ENCODE results near the gene AK8.

AK8 gene, protein sequence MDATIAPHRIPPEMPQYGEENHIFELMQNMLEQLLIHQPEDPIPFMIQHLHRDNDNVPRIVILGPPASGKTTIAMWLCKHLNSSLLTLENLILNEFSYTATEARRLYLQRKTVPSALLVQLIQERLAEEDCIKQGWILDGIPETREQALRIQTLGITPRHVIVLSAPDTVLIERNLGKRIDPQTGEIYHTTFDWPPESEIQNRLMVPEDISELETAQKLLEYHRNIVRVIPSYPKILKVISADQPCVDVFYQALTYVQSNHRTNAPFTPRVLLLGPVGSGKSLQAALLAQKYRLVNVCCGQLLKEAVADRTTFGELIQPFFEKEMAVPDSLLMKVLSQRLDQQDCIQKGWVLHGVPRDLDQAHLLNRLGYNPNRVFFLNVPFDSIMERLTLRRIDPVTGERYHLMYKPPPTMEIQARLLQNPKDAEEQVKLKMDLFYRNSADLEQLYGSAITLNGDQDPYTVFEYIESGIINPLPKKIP

GRCh38 chr9:132877824-132878694, at the start of gene AK8:
TSS of gene AK8 (minus strand) at chr9:132878284. CDS start at chr9:132878255, 29 bp downstream.
- peak; percentile 81 for DNase-seq

GRCh38 chr9:132927704-132928103, 49.6 kb upstream of the AK8 start:
- DNase-seq = no peak

- DNase-seq = no peak
Observed at GRCh38 chr9:132923346-132923902, 45.3 kb upstream of the AK8 start.

DNA sequence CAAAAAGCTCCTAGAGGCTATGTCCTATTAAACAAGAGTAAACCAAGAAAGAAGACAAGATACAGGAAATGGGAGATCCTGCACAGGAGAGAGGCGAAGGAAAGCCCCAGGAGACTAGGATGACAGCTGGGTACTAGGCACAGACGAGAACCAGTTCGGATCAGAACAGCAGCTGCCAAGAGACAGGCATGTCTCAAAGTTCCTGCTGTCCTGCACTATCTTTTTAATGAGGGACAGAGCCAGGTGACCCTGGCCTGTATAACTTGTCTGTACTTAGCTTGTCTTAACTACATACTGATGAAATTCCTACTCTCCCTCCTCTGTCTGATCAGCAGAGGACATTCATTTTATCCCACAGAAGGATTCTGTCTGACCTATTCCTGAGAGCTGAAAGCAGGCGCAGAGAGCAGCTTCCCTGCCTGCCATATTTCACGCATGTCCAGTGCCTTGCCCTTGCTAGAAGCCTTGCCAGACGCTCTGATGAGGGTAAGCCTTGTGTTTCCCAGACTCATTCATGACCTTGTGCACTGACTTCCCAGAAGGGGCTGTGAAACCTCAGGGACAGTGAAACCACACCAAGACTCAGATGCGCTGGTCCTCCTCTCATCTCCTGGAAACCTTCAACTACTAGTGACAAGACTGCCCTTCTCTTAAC, 41.7 kb upstream of the AK8 start:
- DNase-seq = no peak

DNA sequence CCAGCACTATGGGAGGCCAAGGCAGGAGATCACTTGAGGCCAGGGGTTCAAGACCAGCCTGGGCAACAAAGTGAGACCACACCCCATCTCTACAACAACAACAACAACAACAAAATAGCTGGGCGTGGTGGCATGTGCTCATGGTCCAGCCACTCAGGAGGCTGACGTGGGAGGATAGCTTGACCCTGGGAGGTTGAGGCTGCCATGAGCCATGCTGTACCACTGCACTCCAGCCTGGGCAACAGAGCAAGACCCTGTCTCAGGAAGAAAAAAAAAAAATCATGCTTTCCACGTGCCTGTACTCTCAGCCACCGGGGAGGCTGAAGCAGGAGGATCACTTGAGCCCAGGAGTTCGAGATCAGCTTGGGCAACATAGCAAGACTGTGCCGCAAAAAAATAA, 36.8 kb upstream of the AK8 start:
- no peak for DNase-seq

GRCh38 chr9:132912131-132912530, 34.0 kb upstream of the AK8 start:
- no peak for DNase-seq

- DNase-seq = no peak
Observed at GRCh38 chr9:132910376-132910775, 32.3 kb upstream of the AK8 start.

GRCh38 chr9:132909311-132909710, 31.2 kb upstream of the AK8 start:
- no peak for DNase-seq

GRCh38 chr9:132908635-132909034, 30.6 kb upstream of the AK8 start:
- DNase-seq = no peak

DNA sequence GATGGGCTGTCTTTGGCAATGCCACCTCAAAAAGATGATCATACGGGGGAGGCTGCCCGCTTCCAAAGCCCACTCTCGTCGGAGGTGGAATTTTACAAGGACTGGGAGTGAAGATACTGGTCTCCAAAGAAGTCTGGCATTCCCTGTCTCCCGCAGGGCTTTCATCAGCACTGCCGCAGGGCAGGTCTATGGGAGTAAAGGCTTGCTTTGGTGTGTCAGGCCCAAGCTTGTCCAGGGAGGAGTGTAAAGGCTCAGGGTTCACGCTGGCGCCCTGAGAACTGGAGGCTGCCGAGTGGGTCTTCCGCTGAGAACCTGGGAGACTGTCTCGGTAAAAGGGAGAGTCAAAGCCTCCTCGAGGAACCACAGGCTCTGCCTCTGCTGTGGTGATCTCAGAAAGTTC, 27.6 kb upstream of the AK8 start:
- no peak for DNase-seq

DNA sequence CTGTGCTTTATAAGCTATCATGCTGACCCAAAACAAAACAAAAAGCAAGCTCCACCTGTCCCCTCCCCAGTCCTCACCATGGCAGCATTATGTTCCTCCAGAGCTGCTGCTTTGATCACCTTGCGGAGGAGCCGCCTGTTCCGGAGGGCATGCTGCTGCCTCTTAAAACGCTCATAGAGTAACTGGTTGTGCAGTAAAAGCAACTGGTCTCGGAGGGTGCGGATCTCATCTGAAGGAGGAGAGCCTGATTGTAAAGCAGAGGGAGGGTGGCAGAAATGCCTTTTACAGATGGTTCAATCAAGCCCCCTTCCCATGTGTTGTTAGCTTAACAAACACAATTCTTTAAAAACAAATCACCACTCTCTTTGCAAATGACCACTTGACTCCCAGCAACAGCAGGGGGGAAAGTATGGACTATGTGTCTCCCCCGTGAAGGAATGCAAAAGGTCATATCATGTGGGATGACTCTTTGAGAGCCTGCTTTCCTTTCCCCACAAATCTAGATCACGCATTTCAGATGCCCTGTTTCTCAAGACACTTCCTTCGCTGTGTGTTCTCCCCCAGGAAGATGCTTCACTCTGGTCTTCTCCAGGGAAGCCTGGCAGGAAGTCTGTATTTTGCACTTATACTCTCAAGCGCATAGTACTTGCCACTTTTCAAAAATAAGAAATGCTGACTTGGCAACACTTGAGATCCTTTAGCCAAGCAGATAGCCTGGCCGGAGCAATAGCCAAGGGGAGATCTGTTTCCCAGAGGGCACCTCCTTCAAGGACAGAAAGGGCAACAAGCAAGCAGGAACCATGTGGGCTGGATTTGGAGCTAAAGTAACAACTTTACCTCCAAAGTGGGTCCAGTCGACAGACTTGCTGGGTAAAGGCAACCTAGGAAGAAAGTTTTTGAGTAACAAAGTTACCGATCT, 25.7 kb upstream of the AK8 start:
- no peak for DNase-seq

DNA sequence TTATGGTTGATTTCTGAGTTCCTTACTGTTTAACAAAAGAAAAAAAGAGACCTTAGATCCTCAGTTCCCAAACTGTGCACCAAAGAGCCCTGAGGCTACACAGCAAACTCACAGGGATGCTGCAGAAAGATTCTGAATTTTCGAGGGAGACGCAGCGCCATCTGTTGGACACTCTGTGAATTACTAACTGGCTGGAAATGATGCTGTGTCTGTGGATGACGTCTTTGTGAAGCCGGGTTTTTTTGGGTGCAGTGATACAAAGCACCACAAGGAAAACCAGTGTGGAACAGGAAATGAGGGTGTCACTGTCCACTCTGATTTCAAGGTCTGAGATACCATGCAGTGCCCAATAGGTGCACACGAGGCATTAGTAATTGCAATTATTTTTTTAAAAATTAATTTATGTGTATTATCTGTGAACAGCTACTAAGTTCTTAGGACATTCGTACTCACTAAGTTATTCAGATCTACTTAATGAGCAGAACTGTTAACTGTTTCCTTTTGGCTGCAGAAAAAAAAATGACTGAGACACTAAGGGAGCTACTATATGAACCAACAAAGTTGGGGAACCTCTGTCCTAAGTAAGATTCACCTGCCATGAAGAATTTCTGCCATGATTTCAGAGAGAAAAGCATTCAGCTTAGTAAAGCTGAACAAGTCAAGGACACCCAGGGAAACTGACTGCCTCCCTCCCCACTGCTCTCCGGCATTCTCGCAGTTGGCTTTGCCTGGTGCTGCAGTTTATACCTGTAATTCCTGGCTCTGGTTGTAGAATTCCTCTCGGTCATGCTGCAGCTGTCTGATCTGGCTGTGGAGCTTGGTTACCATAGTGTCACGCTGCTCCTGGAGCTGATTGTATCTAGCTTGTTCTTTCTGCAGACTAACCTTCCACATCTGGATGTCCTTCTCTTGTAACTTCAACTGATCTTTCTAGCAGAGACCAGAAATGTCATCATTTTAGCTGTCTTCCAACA, 24.1 kb upstream of the AK8 start:
- peak; percentile 91 for DNase-seq

DNA sequence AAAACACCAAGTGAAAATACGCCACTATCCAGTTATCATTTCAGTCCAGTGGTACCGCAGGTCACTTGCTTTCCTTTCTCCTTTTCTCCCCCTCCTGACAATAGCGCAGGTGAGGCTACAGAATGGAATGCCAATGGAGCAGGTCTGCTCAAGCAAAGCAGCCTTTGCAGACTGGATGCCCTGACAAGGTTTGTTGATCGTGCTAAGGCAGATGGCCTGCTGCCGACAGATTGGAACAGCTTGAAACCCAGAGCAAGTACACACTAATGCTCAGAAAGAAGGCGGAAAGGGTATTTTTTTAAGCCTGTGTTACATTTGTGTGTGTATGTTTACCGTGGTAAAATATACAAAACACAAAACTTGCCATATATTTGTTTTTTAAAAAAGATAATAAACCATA, 20.0 kb upstream of the AK8 start:
- DNase-seq = no peak

- no peak for DNase-seq
Observed at GRCh38 chr9:132896906-132897305, 18.8 kb upstream of the AK8 start.

DNA sequence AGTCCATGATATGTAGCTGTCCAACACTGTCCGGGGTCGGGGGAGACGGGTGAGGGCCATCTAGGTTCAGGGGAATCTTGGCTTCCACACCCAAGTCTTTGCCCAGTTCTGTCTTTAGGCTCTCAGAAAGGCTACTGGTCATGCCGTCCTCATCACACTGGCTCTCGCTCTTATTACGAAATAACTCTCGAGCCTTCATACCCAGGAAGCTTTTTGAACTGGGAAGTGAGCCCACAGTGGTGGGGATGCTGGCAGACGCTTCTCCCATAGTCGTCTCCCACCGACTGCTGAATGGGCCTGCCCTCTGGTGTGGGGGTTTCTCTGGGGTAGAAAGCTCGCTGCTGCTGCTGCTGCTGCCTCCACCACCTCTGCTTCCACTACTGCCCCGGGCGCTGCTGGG, 18.2 kb upstream of the AK8 start:
- DNase-seq = no peak

DNA sequence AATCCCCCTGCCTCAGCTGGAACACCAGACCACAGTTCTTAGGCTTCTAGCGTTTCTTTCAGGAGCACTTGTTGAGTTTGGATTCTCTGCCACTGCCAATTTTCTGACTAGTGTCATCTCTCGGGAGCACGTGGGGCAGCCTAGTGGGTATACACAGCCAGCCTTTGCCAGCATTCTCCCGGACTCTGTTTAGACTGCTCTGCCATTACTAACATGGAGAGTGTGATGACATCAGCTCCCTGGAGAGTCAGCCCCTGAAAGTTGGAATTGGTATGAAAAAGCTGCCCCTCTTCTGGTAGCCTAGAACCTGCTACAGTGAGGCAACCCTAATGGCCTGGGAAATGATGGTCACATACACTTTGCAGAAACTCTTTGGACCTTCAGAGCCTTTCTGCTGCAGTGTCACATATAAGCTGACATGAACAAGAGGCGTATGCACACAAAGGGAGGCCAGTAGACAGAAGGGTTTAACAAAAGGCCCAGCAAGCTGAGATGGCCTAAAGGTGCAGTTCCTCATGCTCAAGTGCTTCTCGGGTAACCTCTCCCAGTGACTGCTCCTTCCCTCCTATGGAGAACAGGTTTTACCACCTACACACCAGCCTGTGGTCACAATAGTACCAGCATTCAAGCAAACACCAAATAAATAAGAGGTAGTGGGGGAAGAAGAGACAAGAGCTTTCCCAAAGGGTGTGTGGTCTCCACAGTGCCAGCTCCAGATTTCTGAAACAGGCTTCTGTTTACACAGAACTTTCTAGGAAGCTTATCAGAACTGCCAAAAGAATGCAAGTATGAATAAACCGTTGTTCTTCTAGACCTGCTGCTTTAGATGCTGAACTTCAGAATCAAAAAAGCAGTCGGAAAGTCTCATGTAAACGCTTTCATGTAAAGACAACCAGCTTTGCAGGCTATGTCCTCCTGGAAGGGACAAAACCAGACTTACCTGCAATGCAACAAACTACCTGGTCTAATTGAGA, 17.1 kb upstream of the AK8 start:
- no peak for DNase-seq

DNA sequence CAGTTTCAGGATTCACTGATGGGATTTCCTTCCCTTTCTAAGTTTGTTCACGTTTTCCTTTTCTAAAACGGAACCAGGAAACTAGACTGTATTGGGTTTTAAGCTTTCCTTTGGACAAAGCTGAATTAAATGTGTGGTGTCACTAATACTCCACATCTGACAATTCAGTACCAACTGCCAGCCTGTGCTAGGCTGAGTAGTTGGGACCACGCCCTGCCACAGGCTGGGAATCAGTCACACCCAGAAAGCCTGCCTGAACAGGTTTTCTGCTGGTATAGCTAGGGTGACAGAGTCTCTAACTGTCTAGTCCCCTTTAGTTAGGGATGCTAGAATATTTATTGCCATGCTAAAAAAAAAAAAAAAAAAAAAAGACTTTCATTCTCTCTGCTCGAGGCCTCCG, 16.3 kb upstream of the AK8 start:
- peak; percentile 93 for DNase-seq

GRCh38 chr9:132892400-132892799, 14.3 kb upstream of the AK8 start:
- no peak for DNase-seq

GRCh38 chr9:132888151-132888550, 10.1 kb upstream of the AK8 start:
- DNase-seq = no peak

Measured in hematopoietic multipotent progenitor cell treated with erythropoietin and hydrocortisone succinate and interleukin-3 and kit ligand, for 4 days (in vitro differentiated cells).